Activated CD4-positive, alpha-beta T cell treated with anti-CD3 and anti-CD28 coated beads, Interleukin-2, amount 50 U/mL, for 24 hours (primary cell): ENCODE results near the gene CXorf65.

Experiments
- DNase-seq, 2 donors: peaks; one replicate each; pipeline ENCODE4 v3.0.0-alpha.2; 2020; ENCODE audit warnings: low read depth in 1 of 2, low spot score in 1 of 2

The CXorf65 gene

DNA sequence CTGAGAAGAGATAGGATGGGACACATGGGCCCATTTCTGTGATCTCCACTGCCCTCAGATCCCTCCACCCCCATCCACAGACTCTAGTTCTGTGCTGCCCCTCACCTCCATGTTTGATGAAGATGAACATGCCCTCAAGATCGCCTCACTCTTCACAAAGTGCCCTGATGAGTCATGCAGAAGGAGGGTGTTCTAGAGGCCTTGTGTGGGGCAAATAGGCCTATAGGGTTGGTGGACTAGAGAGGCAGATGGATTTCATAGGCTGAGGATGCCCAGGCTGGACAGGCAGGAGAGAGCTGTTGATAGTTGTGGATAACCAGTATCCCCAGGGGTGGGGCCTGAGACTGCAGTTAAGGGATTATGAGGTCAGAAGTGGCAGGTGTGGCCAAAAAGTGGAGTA is at the start of gene CXorf65:
Gene CXorf65 (minus strand): TSS at position 314 of the 400 bp plus-strand sequence. CDS start 184 bp downstream, at position 130.
- DNase-seq, result no peak

DNA sequence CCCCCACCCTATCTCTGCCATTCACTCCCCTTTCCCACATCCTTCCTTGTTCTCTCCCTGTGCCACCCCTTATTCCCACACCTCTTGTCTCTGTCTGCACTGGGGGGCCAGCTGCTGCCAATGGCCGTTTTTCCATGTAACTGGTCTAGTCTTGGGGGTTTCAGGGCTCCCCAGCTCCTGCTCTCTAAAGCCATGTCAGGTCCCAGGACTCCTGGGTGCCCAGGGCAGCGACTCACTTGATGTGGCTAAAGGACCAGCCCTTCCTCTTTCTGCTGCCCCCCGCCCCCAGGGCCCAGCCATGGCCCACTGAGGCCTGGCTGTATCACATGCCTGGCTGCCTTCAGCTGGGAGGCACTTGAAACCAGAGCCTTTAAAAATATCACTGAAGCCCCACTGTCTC is 48.1 kb upstream of the CXorf65 start:
- no peak for DNase-seq

DNA sequence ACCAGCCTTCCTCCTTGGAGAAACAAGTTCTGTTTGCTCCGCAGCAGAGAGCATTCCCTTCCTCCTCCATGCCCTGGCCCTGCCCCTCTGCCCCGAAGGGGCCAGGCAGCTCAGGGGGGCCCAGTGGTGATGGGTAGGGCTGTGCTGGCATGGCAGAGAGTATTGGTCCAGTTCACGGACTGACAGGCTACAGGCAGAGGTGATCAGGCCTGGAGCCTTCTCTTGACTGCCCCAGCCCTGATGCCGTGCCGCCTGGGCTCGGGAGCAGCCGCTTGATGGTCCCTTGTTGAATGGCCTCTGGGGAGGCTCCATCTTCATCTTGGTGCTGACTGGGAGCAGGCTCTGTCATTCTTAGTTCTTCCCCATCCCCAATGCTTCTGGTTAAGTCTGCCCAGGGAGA is 47.7 kb upstream of the CXorf65 start:
- no peak for DNase-seq

DNA sequence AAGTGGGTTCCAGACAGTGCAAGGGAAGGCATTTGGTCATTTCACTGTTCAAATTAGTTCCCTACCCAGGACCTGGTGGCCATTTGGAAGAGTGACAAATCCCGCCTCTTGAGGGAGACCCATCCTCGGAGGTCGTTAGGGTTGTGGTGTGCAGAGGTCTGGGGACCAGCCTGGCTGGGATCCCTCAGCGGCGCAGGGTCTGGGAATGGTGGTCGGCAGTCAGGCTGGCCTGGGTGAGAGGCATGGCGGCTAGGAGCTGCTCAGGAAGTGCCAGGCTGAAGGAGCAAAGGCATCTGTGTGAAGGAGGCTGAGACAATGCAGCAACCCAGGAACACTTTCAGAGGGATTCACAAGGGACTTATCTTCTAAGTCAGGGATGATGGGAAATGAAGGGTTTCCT is 44.8 kb upstream of the CXorf65 start:
- no peak for DNase-seq

DNA sequence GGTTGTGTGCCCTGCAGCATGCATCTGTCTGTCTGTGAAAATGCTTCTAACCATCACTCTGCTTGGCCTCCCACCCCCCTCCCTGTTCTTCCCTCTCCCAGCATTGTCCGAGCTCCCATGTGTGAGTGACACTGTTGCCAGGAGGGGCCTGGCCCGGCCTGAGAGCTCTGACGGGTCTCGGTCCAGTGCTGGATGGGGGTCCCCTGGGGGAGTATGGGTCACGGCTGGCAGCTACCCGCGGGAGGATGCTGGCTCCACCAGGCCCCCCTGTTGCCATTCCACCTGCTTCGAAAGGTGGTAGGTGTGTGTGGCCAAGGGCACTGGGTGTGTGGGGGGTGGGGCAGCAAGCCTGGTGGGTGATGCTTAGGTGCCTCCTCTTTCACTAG is 41.7 kb upstream of the CXorf65 start:
- DNase-seq, result no peak

DNA sequence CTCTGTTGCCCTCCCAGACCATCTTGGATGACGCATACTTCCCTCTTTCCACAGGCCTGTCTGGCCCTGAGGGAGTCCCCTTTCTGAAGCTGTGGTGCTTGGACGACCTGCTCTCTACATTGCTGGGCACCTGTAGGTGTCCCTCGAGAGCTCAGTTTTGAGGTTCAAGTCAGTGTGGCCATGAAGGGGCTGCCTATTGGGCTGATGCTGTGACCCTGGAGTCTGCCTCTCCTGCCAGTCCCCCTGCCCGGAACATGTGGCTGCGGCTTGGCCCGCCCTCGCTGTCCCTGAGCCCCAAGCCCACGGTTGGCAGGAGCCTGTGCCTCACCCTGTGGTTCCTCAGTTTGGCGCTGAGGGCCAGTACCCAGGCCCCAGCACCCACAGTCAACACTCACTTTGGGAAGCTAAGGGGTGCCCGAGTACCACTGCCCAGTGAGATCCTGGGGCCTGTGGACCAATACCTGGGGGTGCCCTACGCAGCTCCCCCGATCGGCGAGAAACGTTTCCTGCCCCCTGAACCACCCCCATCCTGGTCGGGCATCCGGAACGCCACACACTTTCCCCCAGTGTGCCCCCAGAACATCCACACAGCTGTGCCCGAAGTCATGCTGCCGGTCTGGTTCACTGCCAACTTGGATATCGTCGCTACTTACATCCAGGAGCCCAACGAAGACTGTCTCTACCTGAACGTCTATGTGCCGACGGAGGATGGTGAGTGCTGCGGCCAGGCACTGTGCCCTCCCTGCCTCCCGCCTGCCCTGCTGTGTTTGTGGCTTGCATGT is 41.1 kb upstream of the CXorf65 start:
- no peak for DNase-seq

DNA sequence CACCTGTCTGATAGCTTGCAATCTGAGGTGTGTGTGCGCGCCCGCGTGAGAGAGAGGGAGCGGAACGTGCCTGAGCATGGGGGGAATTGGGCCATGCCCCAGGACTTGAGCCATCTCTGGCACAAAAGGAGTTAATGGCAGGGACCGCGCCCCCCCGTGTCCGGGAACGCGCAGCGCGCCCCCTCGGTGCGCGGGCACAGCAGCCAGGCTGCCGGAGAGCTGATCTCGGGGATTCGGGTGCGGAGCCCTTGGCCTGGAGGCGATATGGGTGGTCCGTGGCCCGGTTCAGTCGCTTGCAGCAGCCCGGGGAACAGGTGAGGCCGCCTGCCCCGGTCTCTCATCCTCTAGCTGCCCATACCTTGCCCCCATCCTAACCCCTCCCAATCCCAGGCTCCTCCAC is 38.1 kb upstream of the CXorf65 start, which contains the start of gene NLGN3:
Gene NLGN3 (plus strand): TSS at position 191 of the 400 bp plus-strand sequence. CDS start 2,909 bp downstream, outside the sequence.
- no peak for DNase-seq

DNA sequence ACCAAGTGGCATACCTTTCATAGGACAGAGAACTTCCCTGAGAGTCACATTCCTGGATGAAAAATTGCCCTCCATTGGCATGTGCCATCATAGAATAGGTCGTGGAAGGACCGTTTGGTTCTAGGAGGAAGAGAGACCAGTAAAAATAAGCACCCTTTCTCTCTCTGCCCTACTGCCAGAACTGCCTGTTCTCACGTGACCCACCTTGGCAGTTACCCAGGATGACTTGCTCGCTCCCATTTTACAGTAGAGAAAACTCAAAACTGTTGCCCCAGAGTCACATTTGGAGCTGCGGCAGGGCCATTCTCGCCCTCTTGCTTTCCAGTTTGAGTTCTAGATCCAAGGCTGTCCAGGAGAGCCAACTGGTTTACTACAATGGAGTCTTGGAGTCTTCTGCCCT is 37.0 kb upstream of the CXorf65 start:
- no peak for DNase-seq

DNA sequence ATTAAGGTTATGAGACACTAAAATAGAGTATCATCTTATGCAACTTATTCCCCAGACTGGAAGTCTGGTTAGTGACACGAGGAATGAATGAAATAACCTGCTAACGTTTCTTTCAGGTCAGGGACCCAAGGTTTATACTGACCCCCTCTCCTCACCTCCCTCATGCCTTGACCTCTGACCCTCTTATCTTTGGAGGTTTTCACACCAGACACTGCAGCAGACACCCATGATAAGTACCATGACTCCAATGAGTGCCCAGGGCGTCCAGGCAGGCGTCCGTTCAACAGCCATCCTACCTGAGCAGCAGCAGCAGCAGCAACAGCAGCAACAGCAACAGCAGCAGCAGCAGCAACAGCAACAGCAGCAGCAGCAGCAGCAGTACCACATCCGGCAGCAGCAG is 33.9 kb upstream of the CXorf65 start:
- no peak for DNase-seq

DNA sequence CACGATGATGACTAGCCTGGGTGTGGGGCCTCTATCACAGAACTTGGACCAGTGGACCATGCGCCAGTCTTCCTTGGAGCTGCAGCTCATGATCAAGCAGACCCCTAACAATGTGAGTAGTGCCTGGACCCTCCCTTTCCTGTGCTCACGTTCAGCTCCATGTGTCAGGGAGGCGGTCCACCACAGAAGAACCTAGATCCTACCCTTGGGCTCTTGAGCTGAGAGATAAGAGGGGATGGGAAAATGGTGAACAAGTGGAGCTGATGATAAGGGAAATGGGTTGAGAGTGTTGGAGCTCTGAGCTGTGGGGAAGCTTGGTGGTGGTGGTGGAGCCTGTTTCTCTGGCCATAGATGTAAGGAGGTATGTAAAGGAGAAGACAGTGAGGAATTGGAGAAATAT is 25.0 kb upstream of the CXorf65 start:
- no peak for DNase-seq

DNA sequence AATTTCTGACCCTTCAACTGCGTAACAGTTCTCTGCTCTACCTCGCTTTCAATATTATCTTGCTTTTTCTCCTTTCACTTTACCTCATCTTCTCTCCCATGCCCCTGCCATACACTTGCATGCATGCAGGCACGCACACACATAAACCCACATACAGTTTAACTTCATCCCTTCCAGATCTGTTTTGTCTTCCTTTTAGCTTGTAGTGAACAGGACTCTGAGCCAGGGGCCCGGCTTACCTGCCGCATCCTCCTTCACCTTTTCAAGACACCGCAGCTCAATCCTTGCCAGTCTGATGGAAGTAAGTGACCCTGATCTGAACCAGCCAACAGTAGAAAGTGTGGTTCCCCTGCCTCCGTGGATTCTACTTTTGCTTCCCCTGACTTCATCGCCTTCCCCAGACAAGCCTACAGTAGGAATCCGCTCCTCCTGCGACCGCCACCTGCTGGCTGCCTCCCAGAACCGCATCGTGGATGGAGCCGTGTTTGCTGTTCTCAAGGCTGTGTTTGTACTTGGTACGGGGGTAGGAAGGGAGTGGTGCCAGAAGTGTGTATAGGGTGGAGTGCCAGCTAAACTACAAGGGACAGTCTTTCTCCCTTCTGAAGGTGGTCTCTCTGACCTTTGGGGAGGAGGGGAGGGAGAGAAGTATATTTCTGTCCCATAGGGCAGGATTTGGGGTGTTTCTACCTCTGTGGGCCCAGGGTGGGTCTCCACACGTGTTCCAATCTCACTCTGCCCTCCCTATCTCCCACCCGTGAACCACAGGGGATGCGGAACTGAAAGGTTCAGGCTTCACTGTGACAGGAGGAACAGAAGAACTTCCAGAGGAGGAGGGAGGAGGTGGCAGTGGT is 22.6 kb upstream of the CXorf65 start:
- peak; percentile 54 to 55 for DNase-seq

DNA sequence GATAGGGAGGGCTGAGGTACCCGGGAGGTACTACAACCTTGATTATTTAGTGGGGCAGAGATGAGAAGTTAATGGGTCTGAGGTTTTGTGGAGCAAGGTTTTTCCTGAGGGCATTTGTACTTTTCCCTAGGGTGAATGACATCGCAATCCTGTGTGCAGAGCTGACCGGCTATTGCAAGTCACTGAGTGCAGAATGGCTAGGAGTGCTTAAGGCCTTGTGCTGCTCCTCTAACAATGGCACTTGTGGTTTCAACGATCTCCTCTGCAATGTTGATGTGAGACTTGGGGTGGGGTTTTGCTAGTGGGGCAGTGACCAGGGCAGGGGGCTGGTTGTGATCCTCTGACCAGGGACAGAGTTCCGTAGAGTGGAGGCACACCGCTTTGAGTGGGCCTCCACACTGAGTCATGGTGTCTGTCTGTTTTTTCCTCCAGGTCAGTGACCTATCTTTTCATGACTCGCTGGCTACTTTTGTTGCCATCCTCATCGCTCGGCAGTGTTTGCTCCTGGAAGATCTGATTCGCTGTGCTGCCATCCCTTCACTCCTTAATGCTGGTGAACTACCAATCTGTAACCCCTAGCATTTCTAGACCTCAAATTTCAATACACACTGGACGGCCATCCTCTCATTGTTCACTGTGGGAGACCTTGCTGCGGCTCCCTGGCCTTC is 21.8 kb upstream of the CXorf65 start:
- no peak for DNase-seq

DNA sequence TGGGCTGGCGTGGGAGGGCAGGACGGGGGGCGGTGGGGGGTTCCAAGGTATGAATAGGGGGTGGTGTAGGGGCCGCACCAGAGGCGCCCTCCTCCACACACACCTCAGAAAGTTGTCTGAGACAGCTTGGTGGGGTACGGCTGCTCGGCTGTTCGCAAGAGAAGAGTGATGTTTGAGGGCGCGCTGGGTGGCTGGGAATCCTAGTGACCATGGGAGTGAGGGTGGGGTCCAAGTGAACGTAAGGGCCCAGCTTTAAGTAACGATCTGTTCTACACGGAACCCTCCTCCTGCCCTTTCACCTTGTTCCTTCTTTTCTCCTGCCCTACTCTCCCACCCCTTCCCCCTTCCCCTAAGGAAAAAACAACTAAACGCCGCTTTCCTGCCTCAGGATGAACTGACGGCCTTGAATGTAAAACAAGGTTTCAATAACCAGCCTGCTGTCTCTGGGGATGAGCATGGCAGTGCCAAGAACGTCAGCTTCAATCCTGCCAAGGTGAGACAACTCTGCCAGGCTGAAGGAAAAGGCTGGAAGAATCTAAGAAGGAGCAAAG is 12.5 kb upstream of the CXorf65 start:
- no peak for DNase-seq

DNA sequence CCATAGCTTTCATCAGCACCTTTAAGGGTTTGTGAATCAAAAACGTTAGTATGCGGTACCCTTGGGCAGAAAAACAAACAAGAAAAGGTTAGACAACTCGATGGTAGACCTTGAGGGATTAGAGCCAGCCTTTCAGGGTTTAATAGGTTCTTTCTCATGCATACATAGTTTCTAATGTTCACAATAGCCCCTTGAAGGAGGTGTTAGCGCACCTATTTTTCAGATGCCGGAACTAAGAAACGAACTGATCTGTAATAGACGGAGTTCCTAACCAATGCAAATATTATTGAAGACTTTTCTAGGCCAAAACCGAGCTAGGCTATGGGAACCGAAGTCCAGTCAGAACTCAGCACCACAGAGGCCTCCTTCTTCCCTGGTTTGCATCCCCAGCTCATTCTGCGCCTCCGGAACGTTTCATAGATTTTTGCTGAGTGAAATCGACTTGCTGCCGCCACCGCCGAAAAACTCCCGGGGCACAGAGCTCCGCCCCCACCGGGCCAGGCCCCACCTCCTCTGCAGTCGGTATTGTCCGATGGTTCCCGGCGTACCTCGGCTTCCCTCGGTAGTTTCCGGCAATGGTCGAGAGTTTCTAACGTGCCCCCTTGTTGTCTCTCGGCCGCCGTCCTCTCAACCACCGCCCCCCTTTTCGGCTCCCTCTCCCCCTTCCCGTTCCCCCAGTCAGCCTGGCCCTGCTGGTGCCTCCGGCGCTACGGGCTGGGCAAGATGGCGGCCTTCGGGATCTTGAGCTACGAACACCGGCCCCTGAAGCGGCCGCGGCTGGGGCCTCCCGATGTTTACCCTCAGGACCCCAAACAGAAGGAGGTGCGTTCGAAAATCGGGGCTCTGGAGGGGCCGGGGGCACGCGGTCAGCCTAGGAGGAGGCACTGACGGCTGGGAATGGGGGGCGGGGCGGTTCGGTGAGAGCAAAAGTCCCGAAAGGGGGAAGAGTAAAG is 11.8 kb upstream of the CXorf65 start, which contains the start of gene MED12:
Gene MED12 (plus strand): TSS at position 565 of the 953 bp plus-strand sequence. CDS start 159 bp downstream, at position 724.
- DNase-seq, result peak; percentile 65

DNA sequence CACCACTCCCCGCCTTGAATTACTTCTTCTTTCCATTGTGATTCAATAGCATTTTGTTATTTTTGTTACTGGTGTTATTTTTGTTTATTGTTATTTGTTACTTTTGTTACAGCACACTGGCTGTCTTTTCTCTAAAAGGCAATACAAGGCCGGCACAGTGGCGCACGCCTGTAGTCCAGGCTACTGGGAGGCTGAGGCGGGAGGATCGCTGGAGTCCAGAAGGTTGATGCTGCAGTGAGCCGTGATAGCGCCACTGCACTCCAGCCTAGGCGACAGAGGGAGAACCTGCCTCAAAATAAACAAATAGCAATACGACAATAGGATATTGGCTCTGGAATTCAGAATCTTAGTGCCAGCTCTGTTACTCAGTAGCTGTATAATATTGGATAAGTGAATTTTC is 10.8 kb upstream of the CXorf65 start:
- no peak for DNase-seq

DNA sequence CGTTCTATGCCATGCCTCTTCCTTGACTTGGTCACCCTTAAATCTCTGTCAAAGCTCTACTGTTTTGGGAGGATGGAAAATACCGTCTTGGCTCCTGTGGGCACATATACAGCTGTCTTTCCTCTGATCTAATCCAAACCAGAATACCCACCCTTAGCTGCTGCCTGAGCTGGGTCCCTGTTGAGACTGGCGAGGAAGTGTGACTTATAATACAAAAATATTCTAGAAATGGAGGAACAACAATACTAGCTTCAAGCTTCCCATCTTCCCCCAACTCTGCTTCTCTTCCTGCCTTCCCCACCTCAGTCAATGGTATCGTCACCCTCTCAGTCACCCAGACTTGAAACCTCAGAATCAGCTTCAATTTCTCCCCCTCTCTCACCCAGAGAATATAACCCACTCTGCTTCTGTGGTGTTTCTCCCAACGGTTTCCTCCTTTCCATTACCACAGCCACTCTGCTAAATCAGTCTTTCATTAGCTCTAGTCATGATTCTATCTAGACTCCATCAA is 5.4 kb upstream of the CXorf65 start:
- no peak for DNase-seq

DNA sequence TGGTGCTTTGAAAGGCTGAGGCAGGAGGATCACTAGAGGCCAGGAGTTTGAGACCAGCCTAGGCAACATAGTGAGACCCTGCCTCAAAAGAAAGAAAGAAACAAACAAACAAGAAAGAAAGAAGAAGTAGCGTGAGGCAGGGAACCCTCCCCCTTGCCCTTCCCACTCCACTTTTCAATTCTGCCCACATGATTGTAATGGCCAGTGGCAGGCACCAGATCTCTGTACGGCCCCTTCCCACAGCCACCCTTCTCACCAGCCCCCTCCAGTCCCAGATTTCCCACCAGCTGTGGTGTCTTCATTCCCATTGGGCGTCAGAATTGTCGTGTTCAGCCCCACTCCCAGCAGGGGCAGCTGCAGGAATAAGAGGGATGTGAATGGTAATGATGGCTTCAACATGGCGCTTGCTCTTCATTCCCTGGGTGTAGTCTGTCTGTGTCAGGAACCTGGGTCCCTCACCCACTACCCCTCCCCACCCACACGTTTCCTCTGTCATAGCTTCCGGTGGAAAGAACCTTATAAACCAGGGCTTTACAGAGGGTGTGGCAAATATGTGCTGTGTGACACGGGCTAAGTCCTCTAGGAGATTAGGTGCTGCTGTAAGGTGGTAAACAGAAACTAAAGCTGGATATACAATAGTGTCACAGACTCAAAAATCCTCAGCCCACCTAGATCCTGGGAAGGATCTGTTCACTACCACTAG is 4.8 kb upstream of the CXorf65 start, which contains the start of gene IL2RG:
Gene IL2RG (minus strand): TSS at position 437 of the 703 bp plus-strand sequence. CDS start 38 bp downstream, at position 399.
- DNase-seq, result peak in 1 of 2 donors; percentile 77

DNA sequence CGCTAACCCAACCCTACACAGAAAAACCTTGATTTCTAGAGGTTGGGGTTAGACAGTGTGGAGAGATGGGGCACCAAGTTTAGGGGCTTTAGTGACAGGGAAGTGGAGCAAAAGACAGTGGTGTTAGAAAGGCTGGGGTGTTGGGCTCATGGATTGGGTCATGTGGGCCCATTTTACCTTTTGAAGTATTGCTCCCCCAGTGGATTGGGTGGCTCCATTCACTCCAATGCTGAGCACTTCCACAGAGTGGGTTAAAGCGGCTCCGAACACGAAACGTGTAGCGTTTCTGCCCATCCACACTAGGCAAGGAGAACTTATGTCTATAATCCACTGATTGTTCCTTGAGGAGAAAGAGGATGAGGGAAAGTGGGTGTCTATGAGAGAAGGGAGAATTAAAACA is 2.5 kb upstream of the CXorf65 start:
- DNase-seq, result no peak

DNA sequence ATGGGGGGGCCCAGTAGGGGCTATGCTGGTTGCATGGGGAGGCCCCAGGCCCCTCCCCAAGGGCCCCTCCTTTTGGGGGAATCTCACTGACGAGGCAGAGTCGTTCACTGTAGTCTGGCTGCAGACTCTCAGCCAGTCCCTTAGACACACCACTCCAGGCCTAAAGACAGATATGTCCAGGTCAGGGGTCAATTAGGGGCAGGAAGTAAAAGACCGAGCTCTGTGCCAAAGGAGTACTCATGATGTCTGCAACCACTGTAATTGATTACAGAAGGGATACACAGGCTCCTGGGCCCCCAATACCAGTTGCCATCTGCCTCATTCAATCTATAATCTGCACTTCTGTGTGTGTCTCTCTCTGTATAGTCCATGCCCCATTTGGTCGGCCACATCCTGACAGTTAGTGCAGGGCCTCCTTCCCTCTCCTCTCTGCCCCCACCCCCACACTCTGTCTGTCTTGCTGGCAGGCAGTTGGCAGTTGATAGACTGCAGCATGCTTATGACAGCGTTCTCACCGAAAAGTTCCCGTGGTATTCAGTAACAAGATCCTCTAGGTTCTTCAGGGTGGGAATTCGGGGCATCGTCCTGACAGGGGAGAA is 1.3 kb upstream of the CXorf65 start:
- DNase-seq, result no peak
